Suprapubic skin (tissue), 4 donors: ENCODE data around the gene TBX5. TPM values are rescaled to one million over a fixed set of nuclear protein-coding genes. Genes with fewer than 3 reads are reported as not detected.
A peak's percentile ranks its signal among the peaks of the same experiment; 100 is the strongest.

Source experiments
- DNase-seq, 2 donors: peaks; one replicate each; pipeline ENCODE4 v3.0.0-alpha.2; 2019; ENCODE audit warnings: low spot score in 2 of 2
- H3K27ac ChIP-seq: fragments of 200-600 bp; sonication (generic); one replicate; pipeline ENCODE4 v1.5.1; 2019
- H3K27me3 ChIP-seq: fragments of 200-600 bp; sonication (generic); one replicate; pipeline ENCODE4 v1.5.1; 2019
- H3K36me3 ChIP-seq: fragments of 200-600 bp; sonication (generic); one replicate; pipeline ENCODE4 v1.5.1; 2019
- H3K4me1 ChIP-seq: fragments of 200-600 bp; sonication (generic); one replicate; pipeline ENCODE4 v1.5.1; 2019
- H3K4me3 ChIP-seq: fragments of 200-600 bp; sonication (generic); one replicate; pipeline ENCODE4 v1.5.1; 2019; ENCODE audit warnings: mild to moderate bottlenecking
- H3K9me3 ChIP-seq: fragments of 200-600 bp; sonication (generic); one replicate; pipeline ENCODE4 v1.5.1; 2019
- EP300 ChIP-seq: sonication (generic); formaldehyde crosslinking; IDR thresholded peaks from one replicate; pipeline ENCODE4 v1.6.1; 2017; ENCODE audit warnings: antibody characterized with exemption
- POLR2A ChIP-seq, 2 donors: fragments of 450-650 bp; IDR thresholded peaks; one replicate each; pipeline ENCODE4 v1.6.1; 2017; ENCODE audit warnings: antibody characterized with exemption in 2 of 2, mild to moderate bottlenecking in 2 of 2, moderate library complexity in 2 of 2
- POLR2AphosphoS5 ChIP-seq, 3 donors: sonication (generic); formaldehyde crosslinking; IDR thresholded peaks; one replicate each; pipeline ENCODE4 v1.6.1; 2017; ENCODE audit warnings: antibody characterized with exemption in 3 of 3
- WGBS: methylation state at CpG from one replicate; pipeline ENCODE4 v1.1.5; 2018; 5-methylcytosine and 5-hydroxymethylcytosine counted together
- total RNA-seq, 4 donors: library from RNA; depleted of rRNA; stranded (reverse); fragments of >200 nt; gene quantifications; one replicate each; pipeline ENCODE4 v1.1.0, GENCODE V29; 2016
- TF ChIP-seq, protein P1 (sequence below), 2 donors: fragments of 200-600 bp in 1 of 2; fragments of 450-650 bp in 1 of 2; sonication (generic) in 1 of 2; IDR thresholded peaks; one replicate each; pipeline ENCODE4 v1.5.1; 2016 to 2019; ENCODE audit warnings: antibody characterized with exemption in 2 of 2, mild to moderate bottlenecking in 1 of 2, moderate library complexity in 1 of 2

TBX5 gene
- 1 to 10 TPM in 2 of 4 donors, under 1 TPM in 1, not detected in 1; 0.44 to 3.5 (median 2.1) TPM for total RNA-seq

DNA sequence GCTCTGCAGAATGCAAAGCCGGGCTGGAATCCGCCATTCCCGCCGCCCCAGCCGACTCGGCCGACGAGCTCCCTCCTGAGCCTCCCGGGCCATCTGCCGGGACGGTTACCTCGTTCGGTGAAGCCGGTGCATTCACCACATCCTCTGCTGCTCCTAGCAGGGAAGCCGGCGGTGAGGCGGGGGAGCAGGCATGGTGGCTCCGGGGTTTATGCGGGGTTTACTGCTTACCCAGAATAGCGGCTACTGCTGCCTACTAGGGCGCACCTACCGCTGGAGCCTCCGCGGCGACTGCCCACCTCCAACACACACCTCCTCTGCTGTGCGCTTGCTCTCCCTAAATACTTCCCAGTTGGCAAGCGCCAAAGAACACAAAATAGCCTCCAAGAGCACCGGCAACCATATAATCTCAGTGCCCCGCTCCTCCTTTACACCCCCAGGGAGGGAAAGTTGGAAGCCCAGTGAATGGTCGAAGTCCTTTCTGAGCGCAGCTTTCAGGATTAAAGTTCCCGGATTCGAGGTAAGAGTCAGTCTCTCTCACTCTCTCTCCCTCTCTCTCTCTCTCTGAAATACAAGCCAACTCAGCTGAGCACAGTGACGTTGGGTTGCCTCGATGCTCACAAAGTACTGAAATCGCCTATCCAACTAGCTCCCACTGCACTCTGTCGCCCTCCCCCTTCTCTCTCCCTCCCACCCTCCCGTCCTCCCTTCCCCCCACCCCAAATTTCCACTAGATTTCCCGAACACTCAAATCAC lies at the start of gene TBX5:
TBX5 (minus strand) TSS at position 626 of the 753 bp plus-strand sequence. CDS start 2,246 bp downstream, outside the sequence.
- 3% methylated on average over 13 of the region's 39 CpGs for WGBS
- TF ChIP-seq EP300, result no peak
- no peak for TF ChIP-seq POLR2AphosphoS5 (IDR thresholded peaks at IDR 0.05)
- no peak for TF ChIP-seq POLR2A (IDR thresholded peaks at IDR 0.05)
- TF ChIP-seq, protein P1, sequence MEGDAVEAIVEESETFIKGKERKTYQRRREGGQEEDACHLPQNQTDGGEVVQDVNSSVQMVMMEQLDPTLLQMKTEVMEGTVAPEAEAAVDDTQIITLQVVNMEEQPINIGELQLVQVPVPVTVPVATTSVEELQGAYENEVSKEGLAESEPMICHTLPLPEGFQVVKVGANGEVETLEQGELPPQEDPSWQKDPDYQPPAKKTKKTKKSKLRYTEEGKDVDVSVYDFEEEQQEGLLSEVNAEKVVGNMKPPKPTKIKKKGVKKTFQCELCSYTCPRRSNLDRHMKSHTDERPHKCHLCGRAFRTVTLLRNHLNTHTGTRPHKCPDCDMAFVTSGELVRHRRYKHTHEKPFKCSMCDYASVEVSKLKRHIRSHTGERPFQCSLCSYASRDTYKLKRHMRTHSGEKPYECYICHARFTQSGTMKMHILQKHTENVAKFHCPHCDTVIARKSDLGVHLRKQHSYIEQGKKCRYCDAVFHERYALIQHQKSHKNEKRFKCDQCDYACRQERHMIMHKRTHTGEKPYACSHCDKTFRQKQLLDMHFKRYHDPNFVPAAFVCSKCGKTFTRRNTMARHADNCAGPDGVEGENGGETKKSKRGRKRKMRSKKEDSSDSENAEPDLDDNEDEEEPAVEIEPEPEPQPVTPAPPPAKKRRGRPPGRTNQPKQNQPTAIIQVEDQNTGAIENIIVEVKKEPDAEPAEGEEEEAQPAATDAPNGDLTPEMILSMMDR (IDR thresholded peaks at IDR 0.05), result no peak
- peak within 1 kb of the TSS; percentile 52 for H3K4me3 ChIP-seq
- H3K36me3 ChIP-seq, result no peaks in the 10 kb centered on the region
- no peaks in the 10 kb centered on the region for H3K9me3 ChIP-seq
- peaks cover 27% of the 10 kb centered on the region for H3K4me1 ChIP-seq
- peaks cover 100% of the 10 kb centered on the region for H3K27me3 ChIP-seq
- DNase-seq, result no peak
- H3K27ac ChIP-seq, result peak within 1 kb of the TSS; percentile 36

DNA sequence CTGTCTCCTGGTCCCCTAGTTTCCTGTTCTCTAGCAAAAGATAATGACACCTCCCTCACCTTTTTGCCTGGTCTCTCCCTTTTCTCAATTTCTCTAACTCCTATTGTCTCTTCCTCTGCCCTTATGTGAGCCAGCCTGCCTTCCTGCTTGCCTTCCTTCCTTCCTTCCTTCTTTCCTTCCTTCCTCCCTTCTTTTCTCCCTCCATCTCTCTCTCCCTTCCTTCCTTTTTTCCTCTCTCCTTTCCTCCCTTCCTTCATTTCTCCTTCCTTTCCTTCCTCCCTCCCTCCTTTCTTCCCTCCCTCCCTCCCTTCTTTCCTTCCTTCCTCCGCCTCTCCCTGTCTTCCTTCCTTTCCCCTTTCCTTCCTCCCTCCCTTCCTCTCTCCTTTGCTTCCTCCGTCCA lies 45.7 kb upstream of the TBX5 start:
- WGBS, result 50% methylated on average over 2 of the region's 2 CpGs
- H3K27me3 ChIP-seq, result peaks cover 80% of the 10 kb centered on the region
- H3K36me3 ChIP-seq, result no peaks in the 10 kb centered on the region
- H3K27ac ChIP-seq, result no peak overlapping the region
- TF ChIP-seq POLR2AphosphoS5 (IDR thresholded peaks at IDR 0.05), result no peak
- TF ChIP-seq, protein P1 (IDR thresholded peaks at IDR 0.05), result no peak
- TF ChIP-seq POLR2A (IDR thresholded peaks at IDR 0.05), result no peak
- TF ChIP-seq EP300, result no peak
- H3K4me1 ChIP-seq, result peaks cover 4% of the 10 kb centered on the region
- H3K4me3 ChIP-seq, result no peak overlapping the region
- H3K9me3 ChIP-seq, result no peaks in the 10 kb centered on the region
- DNase-seq, result no peak

DNA sequence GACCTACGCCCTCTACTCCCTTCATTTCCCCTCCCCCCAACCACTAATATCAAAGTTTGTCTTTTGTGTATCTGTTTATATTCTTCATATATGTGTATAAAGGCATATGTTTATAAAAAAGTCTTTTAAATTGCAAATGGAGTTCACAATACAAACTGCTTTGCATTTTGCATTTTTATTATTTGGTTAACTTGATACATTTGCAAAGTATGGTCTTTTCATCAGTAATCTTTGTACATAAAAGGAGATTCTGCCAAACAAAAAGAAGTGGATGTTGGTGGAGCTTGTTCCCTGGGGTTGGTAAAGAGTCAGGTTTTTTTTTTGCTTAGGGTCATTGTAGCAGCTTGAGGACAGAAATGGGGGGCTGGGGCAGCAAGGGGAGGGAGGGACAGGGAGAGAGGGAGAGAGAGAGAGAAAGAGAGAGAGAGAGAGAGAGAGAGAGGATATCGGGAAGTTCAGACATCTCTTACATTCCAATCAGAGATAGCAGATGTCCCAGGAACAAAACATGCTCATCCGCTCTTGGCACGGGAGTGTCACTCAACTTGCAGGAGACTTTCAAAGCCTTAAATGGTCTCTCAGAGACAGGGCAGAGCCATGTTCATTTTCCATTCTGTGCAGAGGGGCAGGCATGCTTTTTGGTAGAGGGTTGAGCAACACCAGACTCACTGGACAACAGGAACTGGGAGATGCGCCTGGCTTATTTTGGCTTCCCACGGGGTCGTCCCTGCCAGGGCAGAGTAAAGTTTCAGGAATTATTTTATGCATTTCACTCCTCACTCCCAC lies 44.8 kb upstream of the TBX5 start:
- Histone ChIP-seq H3K4me1 (peaks cover 4% of the 10 kb centered on the region), H3K27ac (no peak overlapping the region), H3K27me3 (peaks cover 85% of the 10 kb centered on the region), H3K9me3 (no peaks in the 10 kb centered on the region), H3K36me3 (no peaks in the 10 kb centered on the region), H3K4me3 (no peak overlapping the region)
- no peak for DNase-seq
- 11% methylated on average over 7 of the region's 7 CpGs for WGBS
- TF ChIP-seq POLR2A (IDR thresholded peaks at IDR 0.05), result no peak

DNA sequence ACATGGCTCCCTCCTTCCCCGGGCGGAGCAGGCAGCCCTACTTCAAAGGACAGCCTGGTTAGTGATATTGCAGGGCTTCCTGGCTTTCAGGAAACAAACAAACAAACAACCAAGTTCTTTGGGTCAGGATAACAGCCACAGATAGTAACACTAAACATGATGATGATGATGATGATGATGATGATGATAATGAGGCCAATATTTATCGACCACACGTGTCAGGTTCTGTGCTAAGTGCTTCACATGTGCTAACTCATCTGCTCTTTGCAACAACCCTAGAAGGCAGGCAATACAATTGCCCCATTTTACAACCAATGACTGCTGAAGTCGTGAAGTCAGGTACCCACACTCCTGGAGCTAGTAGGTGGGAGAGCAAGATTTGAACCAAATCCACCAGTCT lies 44.1 kb upstream of the TBX5 start:
- TF ChIP-seq POLR2AphosphoS5 (IDR thresholded peaks at IDR 0.05) (no peak), POLR2A (IDR thresholded peaks at IDR 0.05) (no peak), EP300 (no peak)
- TF ChIP-seq, protein P1 (IDR thresholded peaks at IDR 0.05), result no peak
- Histone ChIP-seq H3K27me3 (peaks cover 85% of the 10 kb centered on the region), H3K36me3 (no peaks in the 10 kb centered on the region), H3K9me3 (no peaks in the 10 kb centered on the region), H3K4me1 (peaks cover 7% of the 10 kb centered on the region), H3K4me3 (no peak overlapping the region), H3K27ac (no peak overlapping the region)
- 32% methylated on average over 5 of the region's 5 CpGs for WGBS
- DNase-seq, result no peak

DNA sequence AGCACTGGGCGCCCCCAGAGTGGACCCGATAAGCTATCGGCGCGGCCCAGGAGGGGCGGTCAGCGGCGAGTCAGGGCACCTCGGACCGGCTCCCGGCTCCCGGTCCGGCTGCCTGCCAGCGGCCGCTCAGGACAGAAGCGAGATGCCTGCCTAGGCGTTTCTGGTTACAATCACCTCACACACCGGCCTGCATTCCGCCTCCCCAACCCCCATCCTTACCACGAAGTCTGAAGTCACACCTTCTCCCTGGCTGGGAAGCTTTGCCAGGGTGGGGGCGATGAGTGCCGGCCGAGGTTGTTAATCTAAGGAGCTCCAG lies 42.6 kb upstream of the TBX5 start:
- Histone ChIP-seq H3K27ac (no peak overlapping the region), H3K36me3 (no peaks in the 10 kb centered on the region), H3K4me3 (no peak overlapping the region), H3K4me1 (peaks cover 7% of the 10 kb centered on the region), H3K9me3 (no peaks in the 10 kb centered on the region), H3K27me3 (peaks cover 88% of the 10 kb centered on the region)
- WGBS, result 10% methylated on average over 8 of the region's 23 CpGs
- TF ChIP-seq EP300, result no peak
- TF ChIP-seq, protein P1 (IDR thresholded peaks at IDR 0.05), result no peak
- TF ChIP-seq POLR2A (IDR thresholded peaks at IDR 0.05), result no peak
- no peak for TF ChIP-seq POLR2AphosphoS5 (IDR thresholded peaks at IDR 0.05)
- no peak for DNase-seq
